Neural crest cell (in vitro differentiated cells): ENCODE results near the gene PPIF. TPM values are rescaled to one million over a fixed set of nuclear protein-coding genes. Genes with fewer than 3 reads are reported as not detected.

Experiments
- DNase-seq: peaks from one replicate; pipeline ENCODE4 v3.0.0; 2021; ENCODE audit warnings: low read depth, mixed read lengths, low spot score
- H3K27ac Mint-ChIP-seq: one replicate; pipeline ENCODE4 v1.8.0; 2021; ENCODE audit warnings: mild to moderate bottlenecking, mixed read lengths; ENCODE audit not compliant: unreplicated experiment
- H3K27me3 Mint-ChIP-seq: 2 replicates; pipeline ENCODE4 v1.8.0; 2021; ENCODE audit warnings: low read depth, mild to moderate bottlenecking, mixed read lengths
- H3K36me3 Mint-ChIP-seq: 2 replicates; pipeline ENCODE4 v1.8.0; 2021; ENCODE audit warnings: low read depth, mild to moderate bottlenecking, mixed read lengths
- H3K4me1 Mint-ChIP-seq: 2 replicates; pipeline ENCODE4 v1.8.0; 2021; ENCODE audit warnings: mixed read lengths
- H3K4me3 Mint-ChIP-seq: one replicate; pipeline ENCODE4 v1.8.0; 2021; ENCODE audit warnings: mild to moderate bottlenecking, mixed read lengths
- H3K9me3 Mint-ChIP-seq: 2 replicates; pipeline ENCODE4 v1.8.0; 2021; ENCODE audit warnings: mixed read lengths
- total RNA-seq: library from RNA; stranded (reverse); gene quantifications from 2 replicates; pipeline ENCODE4 v1.2.1, GENCODE V29; 2021
- TF ChIP-seq, protein P1 (sequence below): fragments of 200-600 bp; sonication (generic); conservative IDR thresholded peaks from 2 replicates; pipeline ENCODE4 v1.5.0; 2021; ENCODE audit warnings: antibody characterized with exemption, mild to moderate bottlenecking

Gene PPIF
- total RNA-seq, 1 donor from 2014 or later = 76.8 TPM

DNA sequence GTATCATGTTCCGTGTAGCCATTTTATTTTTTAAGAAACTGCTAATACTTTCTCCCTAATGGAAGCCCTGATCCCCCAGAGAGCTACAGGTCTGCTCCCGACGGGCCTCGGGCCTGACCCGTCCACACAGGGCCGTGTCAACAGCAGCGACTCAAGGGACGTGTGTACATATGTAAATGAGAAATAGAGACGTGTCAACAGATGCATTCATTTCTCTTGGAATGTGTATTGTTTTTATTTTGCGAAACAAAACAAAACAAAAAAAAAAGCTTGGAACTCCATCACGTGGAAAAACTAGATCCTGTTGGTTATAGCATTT, 31.7 kb upstream of the PPIF start:
- DNase-seq = no peak
- H3K27ac Mint-ChIP-seq = peak overlapping the region; percentile 58

DNA sequence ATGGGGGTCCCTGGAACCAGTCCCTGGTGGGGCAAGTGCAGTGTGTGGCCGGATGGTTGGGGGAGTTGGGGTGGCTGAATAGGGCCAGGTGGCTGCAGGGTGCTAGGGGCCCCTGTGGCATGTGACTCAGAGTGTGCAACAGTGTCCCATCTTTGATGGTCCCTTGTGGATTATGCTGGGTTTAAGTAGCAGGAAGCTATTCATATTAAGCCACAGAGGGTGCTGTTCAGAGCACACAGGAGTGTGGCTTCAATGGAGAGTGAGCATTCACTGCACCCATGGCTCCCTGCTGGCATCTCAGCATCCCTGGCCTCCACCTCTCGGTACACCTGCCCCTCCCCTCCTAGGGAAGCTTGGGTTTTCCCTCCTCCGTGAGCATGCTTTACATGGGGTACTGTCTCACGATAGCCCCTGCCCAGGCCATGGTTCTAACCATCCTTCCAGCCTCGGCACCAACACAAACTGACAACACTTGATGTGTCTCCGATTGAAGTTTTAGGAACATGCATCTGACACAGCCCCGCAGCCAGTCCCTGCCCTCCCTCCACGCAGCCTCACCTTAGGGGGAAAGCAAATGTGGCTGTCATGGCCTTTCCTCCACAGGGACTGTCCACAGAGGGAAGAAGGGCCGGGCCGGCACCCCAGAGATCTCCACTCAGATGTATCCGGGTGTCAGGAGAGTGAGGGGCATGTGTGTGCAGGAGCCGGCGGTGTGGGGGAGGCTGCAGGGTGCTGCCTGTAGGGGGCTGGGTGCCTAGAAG, 30.4 kb upstream of the PPIF start:
- TF ChIP-seq, protein P1, sequence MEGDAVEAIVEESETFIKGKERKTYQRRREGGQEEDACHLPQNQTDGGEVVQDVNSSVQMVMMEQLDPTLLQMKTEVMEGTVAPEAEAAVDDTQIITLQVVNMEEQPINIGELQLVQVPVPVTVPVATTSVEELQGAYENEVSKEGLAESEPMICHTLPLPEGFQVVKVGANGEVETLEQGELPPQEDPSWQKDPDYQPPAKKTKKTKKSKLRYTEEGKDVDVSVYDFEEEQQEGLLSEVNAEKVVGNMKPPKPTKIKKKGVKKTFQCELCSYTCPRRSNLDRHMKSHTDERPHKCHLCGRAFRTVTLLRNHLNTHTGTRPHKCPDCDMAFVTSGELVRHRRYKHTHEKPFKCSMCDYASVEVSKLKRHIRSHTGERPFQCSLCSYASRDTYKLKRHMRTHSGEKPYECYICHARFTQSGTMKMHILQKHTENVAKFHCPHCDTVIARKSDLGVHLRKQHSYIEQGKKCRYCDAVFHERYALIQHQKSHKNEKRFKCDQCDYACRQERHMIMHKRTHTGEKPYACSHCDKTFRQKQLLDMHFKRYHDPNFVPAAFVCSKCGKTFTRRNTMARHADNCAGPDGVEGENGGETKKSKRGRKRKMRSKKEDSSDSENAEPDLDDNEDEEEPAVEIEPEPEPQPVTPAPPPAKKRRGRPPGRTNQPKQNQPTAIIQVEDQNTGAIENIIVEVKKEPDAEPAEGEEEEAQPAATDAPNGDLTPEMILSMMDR = no peak
- Mint-ChIP-seq H3K4me3 (peak overlapping the region; percentile 74), H3K27me3 (peaks cover 16% of the 10 kb centered on the region), H3K9me3 (peaks cover 7% of the 10 kb centered on the region), H3K27ac (peak overlapping the region; percentile 57), H3K36me3 (peaks cover 12% of the 10 kb centered on the region), H3K4me1 (peaks cover 32% of the 10 kb centered on the region)
- no peak for DNase-seq

More for the DNA sequence above, 31.7 kb upstream of the PPIF start:
- Mint-ChIP-seq H3K4me3 (no peak overlapping the region), H3K4me1 (peaks cover 36% of the 10 kb centered on the region), H3K36me3 (peaks cover 12% of the 10 kb centered on the region), H3K27me3 (peaks cover 15% of the 10 kb centered on the region), H3K9me3 (peaks cover 7% of the 10 kb centered on the region)
- TF ChIP-seq, protein P1 = no peak

DNA sequence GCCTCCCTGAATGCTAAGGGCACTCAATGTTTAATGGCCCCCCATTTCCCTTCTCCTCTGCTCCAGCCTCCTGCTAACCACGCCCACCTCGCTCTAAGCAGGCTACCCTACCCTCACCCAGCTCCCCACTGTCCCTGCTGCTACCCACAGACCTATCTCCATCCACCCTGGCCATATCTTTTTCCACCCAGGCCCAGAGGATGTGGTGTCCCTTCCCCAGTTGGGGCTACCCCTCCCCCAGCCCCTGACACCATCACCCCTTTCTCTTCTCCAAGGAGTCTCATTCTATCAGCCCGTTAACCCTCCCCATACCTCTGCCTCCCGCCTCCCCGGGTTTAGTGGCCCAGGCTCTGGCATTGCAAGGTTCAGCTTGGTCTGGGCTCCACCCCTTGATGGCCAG, 28.9 kb upstream of the PPIF start:
- Mint-ChIP-seq H3K27ac (peak overlapping the region; percentile 59), H3K4me1 (peaks cover 41% of the 10 kb centered on the region), H3K4me3 (peak overlapping the region; percentile 74), H3K27me3 (peaks cover 16% of the 10 kb centered on the region), H3K9me3 (peaks cover 7% of the 10 kb centered on the region), H3K36me3 (peaks cover 9% of the 10 kb centered on the region)
- TF ChIP-seq, protein P1 = no peak
- DNase-seq = no peak

DNA sequence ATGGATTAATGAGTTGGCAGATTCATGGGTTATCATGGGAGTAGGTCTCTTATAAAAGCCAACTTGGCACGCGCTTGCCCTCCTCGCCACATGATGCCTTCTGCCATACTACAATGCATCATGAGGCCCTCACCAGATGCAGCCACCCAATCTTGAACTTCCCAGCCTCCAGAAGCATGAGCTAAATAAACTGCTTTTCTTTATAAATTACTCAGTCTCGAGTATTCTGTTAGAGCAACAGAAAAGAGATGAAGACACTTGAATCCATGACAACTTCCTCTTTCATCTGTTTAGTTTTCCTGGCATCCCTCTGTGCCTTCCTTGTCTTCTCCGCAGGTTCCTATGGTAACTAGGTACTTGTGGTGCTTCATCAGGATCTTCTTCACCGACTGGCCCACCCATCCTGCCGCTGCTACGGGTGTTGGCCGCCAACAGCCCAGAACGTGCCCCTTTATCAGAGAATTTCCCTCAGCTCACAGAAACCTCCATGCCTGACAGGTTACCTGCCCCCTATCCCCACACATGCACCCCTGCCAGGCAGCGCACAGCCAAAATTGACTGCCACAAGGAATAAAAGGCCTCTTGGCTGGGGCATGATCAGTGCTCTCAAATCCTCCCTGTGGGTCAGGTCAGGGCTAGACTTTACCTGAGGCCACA, 28.0 kb upstream of the PPIF start:
- H3K27ac Mint-ChIP-seq = no peak overlapping the region

DNA sequence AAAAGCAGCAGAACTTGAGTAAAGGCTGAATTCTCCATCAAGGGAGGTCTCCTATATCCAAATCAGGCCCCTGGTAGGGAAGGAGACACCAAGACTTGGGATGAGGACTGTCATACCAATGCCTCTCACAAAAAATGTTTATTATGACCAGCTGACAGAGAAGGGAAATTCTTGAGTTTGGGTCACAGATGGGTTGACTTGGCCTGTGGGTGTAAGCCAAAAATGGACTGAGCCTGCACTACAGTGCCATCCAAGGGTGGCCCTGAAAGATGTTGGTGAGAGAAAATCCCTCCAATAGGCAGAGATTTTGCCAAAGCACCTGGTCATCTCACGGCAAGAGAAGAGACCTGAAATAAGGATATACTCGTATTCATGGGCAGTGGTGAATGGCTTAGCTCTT, 27.0 kb upstream of the PPIF start:
- H3K27ac Mint-ChIP-seq = no peak overlapping the region
- DNase-seq = no peak
- no peak overlapping the region for H3K4me3 Mint-ChIP-seq
- peaks cover 43% of the 10 kb centered on the region for H3K4me1 Mint-ChIP-seq
- peaks cover 7% of the 10 kb centered on the region for H3K9me3 Mint-ChIP-seq
- TF ChIP-seq, protein P1 = no peak
- H3K27me3 Mint-ChIP-seq = peaks cover 16% of the 10 kb centered on the region
- H3K36me3 Mint-ChIP-seq = peaks cover 9% of the 10 kb centered on the region

More for the DNA sequence above, 28.0 kb upstream of the PPIF start:
- TF ChIP-seq, protein P1 = no peak
- Mint-ChIP-seq H3K4me3 (peak overlapping the region; percentile 72), H3K4me1 (peaks cover 43% of the 10 kb centered on the region), H3K9me3 (peaks cover 7% of the 10 kb centered on the region), H3K36me3 (peaks cover 9% of the 10 kb centered on the region), H3K27me3 (peaks cover 16% of the 10 kb centered on the region)
- DNase-seq = no peak
